Sciatic nerve (tissue), 2 donors: ENCODE results near the gene CCDC97. TPM values are rescaled to one million over a fixed set of nuclear protein-coding genes. Genes with fewer than 3 reads are reported as not detected.

Experiments
- ATAC-seq: fragments of 200-7000 bp; cut with Tn5 transposase; one replicate; pipeline ENCODE4 v1.9.1; 2020; ENCODE audit warnings: mild to moderate bottlenecking, moderate library complexity
- DNase-seq: peaks from one replicate; pipeline ENCODE4 v3.0.0-alpha.2; 2020; ENCODE audit warnings: low spot score
- intact Hi-C: fragments of 100-400 bp; cut with DNase I; formaldehyde crosslinking; loops from one replicate; pipeline ENCODE4 v1.14.2; 2022
- total RNA-seq: library from RNA; stranded (reverse); fragmentation: NEBNext Ultra II Directional; extraction: Animal tissue kit (Norgen Biotek cat#: 25700); gene quantifications from one replicate; pipeline ENCODE4 v1.2.1, GENCODE V29; 2021
- donor health status: DM: no; HTN: no; CAD: no.
- donor health status: DM: no; HTN: no; CAD: no.

The CCDC97 gene
- total RNA-seq, 1 donor from 2014 or later = 29.8 TPM

DNA sequence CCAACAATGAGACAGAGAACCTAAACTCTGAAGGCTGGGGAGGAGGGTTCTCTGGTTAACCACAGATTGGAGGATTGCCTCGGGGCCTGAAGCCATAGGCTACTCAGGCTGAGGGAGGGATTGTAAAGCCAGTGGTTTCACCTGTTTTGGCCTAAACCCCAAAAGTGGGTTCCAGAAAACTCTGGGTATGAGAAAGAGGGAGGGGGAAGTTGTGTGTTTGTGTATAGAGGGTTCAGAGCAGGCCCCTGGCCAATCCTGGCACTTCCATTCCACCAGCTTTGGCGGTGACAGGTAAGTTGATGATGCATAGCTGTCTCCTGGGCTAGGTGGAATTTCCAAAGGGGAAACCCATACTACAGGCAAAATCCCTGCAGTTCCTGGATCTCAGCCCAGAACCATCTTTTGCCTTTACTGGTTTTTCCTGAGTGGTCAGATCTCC is 13.5 kb upstream of the CCDC97 start:
- ATAC-seq (no peak), DNase-seq (no peak)
- intact Hi-C loops = no loop called here

DNA sequence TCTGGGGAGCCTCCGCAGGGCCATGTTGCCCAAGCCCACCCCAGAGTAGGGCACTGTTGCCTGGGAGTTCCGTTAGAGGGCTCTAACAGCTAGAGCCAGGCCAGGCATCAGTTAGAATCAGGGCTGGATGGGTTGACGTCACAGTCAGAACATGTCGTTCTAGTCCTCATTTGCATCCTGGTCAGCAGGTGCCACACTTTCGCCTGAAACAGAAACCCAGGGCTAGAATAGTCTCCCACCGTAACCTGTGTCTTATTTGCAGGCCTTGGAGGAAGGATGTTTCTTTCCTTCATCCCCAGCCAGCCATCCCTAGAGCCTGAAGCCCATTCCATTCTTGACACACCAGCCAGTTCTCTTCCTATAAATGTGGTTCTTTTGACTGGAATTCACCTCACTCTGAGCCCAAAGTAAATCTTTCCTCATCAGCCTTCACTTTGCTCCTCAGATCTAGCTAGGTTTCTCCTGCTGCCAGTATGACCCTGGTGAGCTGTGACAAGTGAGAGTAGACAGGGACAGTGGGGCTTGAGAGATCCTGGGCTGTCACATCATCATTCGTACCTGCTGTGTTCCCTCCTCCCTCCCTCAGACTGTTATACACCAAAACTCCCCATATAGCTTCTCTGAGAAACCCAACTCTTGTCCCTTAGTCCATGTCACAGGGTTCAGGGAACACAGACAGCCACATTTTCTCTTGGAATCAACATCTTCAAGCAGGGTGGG is 12.2 kb upstream of the CCDC97 start:
- DNase-seq (no peak), ATAC-seq (peak; percentile 4)
- intact Hi-C loops = no loop called here

DNA sequence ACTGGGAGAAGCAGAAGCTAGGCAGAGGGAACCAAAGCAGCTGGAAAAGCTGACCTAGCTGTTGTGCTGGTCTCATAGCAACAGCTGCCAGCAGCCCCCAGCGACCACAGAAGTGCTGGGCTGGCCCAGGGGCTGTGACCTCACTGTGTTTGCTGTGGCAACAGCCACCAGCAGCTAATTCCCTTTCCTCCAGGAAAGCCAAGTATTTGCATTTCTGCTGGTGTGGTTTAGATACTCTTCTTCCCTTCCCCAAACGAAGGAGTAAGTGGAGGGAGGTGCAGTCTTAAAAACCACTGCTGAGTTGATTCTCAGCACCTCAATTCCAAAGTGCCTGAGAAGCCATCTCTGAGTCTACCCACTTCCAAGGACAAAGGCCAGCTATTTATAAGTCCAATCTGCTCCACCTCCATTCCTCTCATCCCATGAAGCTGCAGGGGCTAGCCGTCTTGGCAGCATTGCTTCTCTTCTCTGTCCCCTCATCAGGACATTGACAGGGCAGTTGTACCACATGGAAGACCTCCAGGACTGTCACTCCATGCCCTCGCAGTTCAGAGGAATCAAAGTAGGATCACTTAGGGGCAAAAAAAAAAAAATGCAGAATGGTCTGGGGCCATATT is 11.5 kb upstream of the CCDC97 start:
- ATAC-seq = peak; percentile 93
- peak; percentile 77 for DNase-seq
- intact Hi-C loops = no loop called here

DNA sequence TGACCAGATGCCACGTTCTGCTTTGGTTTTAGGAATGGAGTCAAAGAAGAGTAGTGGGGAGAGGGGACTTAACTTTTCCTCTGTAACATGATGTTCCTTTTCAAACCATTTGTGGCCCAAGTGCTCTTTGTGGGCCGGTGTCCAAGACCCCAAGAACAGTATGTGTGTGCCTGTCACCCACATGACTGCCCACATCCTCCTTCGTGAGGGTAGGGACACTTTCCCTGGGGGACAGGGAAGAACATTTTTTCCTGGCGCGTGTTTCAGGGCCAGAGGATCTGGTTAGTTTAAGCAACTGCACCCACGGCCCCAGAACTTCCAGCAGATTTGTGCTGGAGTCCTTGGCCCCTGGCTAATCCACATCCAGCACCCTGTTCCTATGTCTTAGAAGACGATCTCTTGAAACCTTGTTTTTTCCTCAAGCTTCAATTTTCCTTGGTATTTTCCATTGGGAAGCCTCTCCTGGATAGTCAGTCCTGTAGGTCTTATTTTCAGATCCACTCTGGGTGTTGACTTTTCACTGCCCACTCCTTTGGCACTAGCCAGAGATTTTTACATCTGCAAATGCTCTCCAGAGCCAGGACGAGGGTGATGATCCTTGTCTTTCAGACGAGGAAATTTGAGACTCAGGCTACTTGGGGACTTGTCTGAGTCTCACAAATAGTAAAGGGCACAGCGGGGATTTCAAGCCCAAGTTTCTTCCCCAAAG is 10.8 kb upstream of the CCDC97 start:
- intact Hi-C loops = no loop called here
- no peak for DNase-seq
- peak; percentile 59 for ATAC-seq

DNA sequence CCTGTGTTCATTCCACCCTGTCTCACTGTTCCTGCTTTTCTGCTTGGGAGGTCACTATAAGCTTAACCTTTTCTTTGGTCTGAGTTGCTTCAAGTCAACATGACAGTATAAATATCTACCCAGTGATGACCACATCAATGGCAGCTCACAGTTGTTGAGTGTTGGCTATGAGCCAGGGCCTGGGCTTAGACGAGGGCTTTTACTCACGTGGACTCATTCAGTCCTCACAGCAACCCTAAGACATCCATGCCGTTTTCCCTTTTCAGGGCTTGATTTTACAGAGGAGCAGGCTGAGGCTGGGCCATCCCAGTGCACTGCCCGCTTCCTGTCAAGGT is 10.2 kb upstream of the CCDC97 start:
- no peak for DNase-seq
- ATAC-seq = peak; percentile 39
- intact Hi-C loops = no loop called here

DNA sequence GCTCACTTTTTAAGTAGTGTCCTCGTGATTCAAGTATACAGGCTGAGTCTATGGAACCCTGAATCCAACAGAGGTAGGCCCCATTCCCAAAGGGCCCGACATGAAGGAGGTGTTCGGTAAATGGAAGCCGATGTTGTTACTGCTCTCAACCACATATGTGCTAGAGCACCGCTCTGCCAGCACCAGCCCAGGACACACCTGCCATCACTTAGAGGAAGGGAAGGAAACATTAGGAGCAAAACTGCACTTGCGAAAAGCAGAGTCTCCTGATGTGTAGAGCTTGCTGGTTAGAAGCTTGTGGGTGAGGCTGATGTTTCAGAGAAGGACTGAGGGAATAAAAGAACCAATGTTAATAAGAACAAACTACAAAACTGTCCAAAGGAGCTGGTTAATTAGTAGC is 9.4 kb upstream of the CCDC97 start:
- intact Hi-C loops = no loop called here
- DNase-seq = peak; percentile 32

DNA sequence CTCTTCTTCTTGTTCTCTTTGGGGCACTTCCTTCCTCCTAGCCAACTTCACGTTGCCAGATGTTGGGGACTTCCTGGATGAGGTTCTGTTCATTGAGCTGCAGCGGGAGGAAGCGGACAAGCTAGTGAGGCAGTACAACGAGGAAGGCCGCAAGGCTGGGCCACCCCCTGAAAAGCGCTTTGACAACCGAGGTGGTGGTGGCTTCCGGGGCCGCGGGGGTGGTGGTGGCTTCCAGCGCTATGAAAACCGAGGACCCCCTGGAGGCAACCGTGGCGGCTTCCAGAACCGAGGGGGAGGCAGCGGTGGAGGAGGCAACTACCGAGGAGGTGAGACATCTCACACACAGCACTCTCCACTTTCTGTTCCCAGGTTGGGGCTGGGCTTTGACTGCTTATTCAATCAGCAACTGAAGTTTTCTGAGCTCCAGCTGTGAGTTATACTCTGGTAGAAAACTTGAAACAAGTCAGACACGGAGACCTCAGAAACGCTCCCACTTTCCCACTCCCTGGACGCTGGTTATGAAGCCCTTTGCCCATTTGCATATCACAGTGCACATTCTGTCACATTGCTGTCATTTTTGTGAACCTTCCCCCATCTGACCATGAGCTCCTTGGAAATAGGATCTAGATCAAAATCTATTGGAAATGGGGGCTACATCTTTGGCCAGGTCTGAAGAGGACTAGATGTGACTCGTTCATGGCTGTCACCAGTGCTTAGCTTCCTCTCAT is 7.2 kb upstream of the CCDC97 start:
- ATAC-seq (no peak), DNase-seq (no peak)
- intact Hi-C loops = no loop called here

More for the DNA sequence above, 9.4 kb upstream of the CCDC97 start:
- no peak for ATAC-seq

DNA sequence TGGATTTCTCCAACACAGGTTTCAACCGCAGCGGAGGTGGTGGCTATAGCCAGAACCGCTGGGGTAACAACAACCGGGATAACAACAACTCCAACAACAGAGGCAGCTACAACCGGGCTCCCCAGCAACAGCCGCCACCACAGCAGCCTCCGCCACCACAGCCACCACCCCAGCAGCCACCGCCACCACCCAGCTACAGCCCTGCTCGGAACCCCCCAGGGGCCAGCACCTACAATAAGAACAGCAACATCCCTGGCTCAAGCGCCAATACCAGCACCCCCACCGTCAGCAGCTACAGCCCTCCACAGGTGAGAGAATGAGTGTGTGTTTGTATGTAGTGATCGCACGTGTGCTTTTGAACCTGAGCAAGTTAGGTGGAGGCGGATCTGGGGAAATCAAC is 6.0 kb upstream of the CCDC97 start:
- no peak for ATAC-seq
- DNase-seq = peak; percentile 27
- intact Hi-C loops = no loop called here

DNA sequence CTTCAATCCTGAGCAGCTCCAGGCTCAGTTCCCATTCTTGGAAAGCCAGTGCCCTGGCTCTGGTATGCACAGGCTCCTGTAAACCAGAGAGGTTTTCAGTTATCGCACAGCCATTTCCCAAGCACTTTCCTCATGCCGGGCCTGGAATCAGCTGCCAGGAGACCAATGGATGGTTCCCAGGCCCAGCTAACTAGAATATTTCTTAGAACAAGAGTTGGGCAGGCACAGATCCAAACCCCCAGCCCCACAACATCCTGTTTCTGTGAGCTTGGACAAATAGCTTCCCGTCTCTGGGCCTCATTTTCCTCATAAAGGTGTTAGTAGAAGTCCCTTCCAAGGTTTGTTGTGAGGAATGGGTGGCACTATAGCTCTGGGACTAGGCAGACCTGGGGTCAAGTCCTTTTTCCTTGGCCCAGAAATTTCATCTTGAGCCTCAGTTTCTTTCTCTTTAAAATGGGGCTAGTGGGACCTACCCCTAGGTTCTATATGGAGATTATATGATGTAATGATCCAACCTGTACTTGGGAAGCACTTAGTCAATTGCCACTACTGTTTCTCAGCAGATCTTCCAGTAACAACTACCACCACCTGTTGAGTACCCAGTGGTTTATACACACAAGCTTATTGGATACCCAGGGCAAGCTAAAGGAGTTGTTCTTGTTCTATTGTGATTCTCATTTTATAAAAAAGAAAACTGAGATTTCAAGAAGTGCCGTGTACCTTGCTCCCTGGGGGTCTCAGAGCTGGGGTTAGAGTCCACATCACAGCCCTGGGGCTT is 5.1 kb upstream of the CCDC97 start:
- intact Hi-C loops = loop anchor here (5.0 kb wide), 1 partner anchor 103 kb away; no protein-coding TSS in a partner anchor
- ATAC-seq (no peak), DNase-seq (peak; percentile 45)

DNA sequence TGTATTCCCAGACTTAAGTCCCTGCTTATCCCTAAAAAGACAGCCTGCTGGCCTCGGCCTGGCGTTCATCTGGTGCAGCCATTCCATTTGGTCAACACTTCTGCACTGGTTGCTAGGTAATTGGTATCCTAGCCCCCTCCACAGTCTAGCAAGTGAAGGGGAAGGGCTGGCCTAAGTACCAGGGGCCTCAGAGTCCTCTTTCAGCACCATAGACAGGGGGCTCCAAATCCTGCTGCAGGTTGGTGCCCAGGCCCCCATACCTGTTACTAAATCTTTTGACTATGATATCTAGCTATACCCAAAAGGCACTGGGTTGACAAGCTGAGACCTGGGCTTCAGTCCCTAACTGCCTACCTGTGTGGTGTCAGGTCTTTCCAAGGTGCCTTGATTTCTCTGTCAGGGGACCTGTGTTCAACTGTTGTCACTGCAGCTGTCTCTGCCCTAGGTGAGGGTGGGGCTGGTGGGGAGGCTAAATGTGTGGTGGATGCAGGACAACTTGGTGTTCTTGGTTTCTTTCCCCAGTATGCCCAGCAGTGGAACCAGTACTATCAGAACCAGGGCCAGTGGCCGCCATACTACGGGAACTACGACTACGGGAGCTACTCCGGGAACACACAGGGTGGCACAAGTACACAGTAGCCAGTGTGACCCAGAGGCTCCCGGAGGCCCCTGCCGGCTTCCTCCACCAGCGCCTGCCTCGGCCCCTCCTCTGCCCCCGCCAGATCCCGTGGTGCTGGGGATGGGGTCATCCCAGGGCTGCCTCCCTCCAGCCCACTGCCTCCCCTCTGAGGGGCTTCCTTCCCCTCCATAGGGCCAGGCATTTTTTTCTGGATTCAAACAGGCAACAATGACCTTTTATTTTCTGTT is 3.8 kb upstream of the CCDC97 start:
- ATAC-seq (no peak), DNase-seq (no peak)

DNA sequence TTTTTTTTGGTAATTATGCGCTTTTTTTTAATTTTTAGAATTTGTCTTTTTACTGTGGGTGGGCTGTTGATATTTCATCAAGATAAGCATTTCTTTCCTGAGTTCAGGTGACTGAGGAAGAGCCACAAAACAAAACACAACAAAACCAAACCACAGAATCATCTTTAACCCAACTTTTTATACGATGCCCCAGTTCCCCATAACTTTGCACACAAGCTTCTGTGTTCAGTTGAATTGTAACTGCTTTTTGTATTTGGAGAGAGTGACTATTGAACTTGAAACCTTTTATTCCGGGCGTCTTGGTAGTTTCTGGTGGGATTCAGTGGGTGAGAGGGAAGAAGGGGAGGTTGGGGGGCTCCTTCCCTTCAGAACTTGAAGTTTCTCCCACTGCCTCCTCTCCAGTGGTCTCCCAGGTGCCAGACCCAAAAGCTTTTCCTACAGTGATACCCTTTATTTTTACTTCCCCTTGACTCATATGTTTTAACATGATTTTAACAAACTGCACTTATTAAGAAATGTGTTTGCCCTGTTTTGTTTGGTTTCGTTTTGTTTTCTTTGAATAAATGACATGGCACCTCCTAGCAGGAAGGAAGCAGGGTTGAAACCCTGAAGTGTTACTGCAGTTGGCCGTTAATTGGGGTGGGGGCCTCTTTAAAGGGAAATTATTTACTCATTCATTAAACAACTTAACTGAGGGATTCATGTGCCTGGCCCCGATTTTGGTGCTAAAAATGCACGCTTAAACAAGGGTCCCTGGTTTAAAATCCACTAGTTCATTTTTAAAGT is 2.7 kb upstream of the CCDC97 start:
- intact Hi-C loops = loop anchor here (5.0 kb wide), 1 partner anchor 105 kb away; no protein-coding TSS in a partner anchor
- DNase-seq = no peak
- no peak for ATAC-seq

More for the DNA sequence above, 3.8 kb upstream of the CCDC97 start:
- intact Hi-C loops = loop anchor here (5.0 kb wide), 1 partner anchor 104 kb away; no protein-coding TSS in a partner anchor

DNA sequence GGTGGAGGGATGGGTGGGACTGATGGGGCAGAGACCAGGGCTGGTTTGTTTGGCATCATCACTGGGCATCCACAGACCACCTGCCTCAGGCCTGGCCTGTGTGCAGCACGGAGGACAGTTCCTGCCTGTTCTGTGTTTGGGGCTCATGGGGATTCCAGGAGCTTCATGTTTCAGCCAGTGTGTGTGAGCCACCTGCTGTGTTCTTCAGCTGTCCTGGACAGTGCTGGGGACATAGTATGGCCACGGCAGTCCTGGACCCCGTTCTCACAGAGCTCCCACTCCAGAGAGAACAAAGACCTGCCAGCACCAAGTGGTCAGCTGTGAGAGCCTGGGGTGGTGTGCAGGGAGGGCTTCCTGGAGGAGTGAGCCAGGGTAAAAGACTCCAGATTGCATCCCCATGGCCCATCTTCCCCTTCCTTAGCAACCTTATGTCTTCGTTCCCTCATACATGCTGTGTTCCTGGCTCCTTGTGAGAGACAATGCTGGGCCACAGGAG is 2.0 kb upstream of the CCDC97 start:
- ATAC-seq (no peak), DNase-seq (no peak)
- intact Hi-C loops = loop anchor here (5.0 kb wide), 1 partner anchor 106 kb away; no protein-coding TSS in a partner anchor

DNA sequence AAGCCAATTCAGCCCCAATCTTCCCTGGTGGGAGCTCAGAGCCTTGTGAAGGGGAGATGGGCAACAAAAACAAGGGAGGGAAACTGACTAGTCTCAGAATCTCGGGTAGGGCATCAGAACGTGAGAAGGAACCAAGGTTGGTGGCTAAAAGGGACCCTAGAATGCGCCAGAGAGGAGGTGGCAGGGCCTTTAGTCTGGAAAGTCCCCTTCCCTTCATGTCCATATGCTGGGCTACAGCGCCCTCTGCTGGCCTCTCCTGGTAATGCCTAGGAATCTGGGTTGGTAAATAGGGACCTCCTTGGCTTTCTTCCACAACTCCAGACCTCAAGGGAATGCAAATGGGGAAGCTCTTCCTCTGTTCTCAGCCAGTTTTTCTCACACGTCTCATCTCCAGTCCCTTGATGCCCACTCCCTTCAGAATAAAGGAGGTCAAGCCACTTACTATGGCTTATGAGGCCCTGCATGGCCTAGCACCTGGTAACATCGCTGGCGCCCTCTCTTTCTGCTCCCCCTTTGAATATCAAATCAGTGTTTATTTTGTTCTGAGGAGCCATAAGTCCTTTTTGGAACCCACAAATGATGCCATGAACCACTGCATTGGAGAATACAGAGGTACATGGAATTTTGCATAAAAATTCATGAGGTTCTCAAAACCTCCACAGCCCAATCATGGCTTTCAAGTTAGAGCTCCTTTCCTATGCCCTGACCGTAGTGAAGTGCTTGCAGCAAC is 1.4 kb upstream of the CCDC97 start:
- ATAC-seq (peak; percentile 79), DNase-seq (peak; percentile 97)
- intact Hi-C loops = loop anchor here (5.0 kb wide), 1 partner anchor 106 kb away; no protein-coding TSS in a partner anchor

DNA sequence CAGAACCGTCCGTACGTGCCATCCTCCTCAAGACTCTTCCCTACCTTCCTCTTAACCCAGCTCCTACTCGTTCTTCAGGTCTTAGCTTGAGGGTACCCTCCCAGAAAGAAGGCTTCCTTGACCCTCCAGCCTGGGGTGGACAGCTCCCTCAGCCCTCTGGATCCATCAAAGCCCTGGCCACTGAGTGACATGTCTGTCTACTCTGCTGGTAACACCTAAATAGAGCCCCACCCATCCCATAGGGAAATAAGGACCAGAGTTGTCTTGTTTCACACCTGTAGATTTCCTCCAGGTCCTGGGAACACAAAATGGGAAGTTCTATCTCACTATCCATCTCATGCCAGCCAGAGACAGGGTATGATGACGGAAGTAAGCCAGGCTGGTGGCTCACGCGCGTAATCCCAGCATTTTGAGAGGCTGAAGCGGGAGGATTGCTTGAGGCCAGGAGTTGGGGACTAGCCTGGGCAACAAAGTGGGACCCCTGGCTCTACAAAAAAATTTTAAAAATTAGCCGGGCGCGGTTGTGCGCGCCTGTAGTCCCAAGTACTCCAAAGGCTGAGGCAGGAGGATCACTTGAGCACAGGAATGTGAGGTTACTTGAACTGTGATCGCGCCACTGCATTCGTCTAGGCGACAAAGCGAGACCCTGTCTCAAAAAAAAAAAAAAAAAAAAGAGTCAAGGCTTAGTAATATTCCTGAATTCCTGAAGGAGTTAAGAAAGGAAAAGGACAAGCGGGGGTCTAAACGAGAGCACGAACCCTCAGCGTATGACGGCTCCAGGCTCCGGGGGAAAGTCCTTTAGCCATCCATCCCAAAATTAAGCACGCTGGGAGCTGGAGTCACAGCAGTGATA is 566 bp upstream of the CCDC97 start:
- intact Hi-C loops = loop anchor here (5.0 kb wide), 1 partner anchor 107 kb away; no protein-coding TSS in a partner anchor
- peak; percentile 46 for ATAC-seq
- no peak for DNase-seq

DNA sequence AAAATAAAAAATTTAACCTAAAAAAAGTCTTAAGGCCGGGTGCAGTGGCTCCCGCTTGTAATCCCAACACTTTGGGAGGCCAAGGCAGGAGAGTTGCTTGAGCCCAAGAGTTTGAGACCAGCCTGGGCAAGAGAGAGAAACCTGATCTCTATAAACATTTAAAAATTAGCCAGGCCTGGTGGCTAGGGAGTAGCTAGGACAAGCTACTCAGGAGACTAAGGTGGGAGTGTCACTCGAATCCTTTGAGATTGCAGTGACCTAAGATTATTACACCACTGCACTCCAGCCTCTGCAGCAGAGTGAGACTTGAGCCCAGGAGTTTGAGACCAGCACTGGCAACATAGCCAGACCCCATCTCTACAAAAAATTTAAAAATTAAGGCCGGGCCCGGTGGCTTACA is 1.1 kb downstream of the CCDC97 start:
- intact Hi-C loops = no loop called here
- no peak for ATAC-seq
- no peak for DNase-seq
